Spleen (tissue), 11 donors: ENCODE measurements around the gene FGFR2. TPM values are rescaled to one million over a fixed set of nuclear protein-coding genes. Genes with fewer than 3 reads are reported as not detected.

Experiments used
- DNase-seq: peaks from one replicate; pipeline ENCODE4 v3.0.0-alpha.2; 2020
- H3K27ac ChIP-seq, 8 donors: fragments of 200-600 bp; sonication (generic) in 7 of 8; 1 replicate in 4 of 8; 2 replicates in 4 of 8; pipeline versions ENCODE4 v1.5.0 to v1.8.0; 2016 to 2021; ENCODE audit warnings: inconsistent platforms in 4 of 8, mild to moderate bottlenecking in 4 of 8, moderate library complexity in 1 of 8
- H3K27me3 ChIP-seq, 7 donors: fragments of 200-600 bp; sonication (generic) in 6 of 7; replicated peaks in 1 of 7; 1 replicate in 4 of 7; 2 replicates in 3 of 7; pipeline versions ENCODE4 v1.5.0 to v1.8.0; 2016 to 2021; ENCODE audit warnings: inconsistent platforms in 3 of 7, mild to moderate bottlenecking in 1 of 7
- H3K36me3 ChIP-seq, 6 donors: fragments of 200-600 bp; sonication (generic) in 5 of 6; 1 replicate in 4 of 6; 2 replicates in 2 of 6; pipeline versions ENCODE4 v1.5.0 to v1.8.0; 2016 to 2021; ENCODE audit warnings: inconsistent platforms in 2 of 6
- H3K4me1 ChIP-seq, 6 donors: fragments of 200-600 bp; sonication (generic) in 5 of 6; 1 replicate in 3 of 6; 2 replicates in 3 of 6; pipeline versions ENCODE4 v1.5.0 to v1.8.0; 2016 to 2021; ENCODE audit warnings: inconsistent platforms in 3 of 6
- H3K4me3 ChIP-seq, 8 donors: fragments of 200-600 bp; sonication (generic) in 7 of 8; 1 replicate in 4 of 8; 2 replicates in 4 of 8; pipeline versions ENCODE4 v1.5.0 to v1.8.0; 2016 to 2021; ENCODE audit warnings: inconsistent platforms in 4 of 8, mild to moderate bottlenecking in 4 of 8, moderate library complexity in 2 of 8
- H3K9me3 ChIP-seq, 8 donors: fragments of 200-600 bp; sonication (generic) in 7 of 8; 1 replicate in 4 of 8; 2 replicates in 4 of 8; pipeline versions ENCODE4 v1.5.0 to v1.8.0; 2016 to 2021; ENCODE audit warnings: inconsistent platforms in 4 of 8
- CTCF ChIP-seq, 11 experiments: fragments of 200-600 bp in 7 of 11; fragments of 450-650 bp in 4 of 11; sonication (generic) in 4 of 11; IDR thresholded peaks in 8 of 11; conservative IDR thresholded peaks in 3 of 11; 1 replicate in 7 of 11; 2 replicates in 4 of 11; pipeline versions ENCODE4 v1.4.0 to v1.8.0; 2016 to 2021; ENCODE audit warnings: antibody characterized with exemption in 11 of 11, inconsistent platforms in 4 of 11, mild to moderate bottlenecking in 1 of 11
- POLR2A ChIP-seq, 3 donors: fragments of 450-650 bp; IDR thresholded peaks; one replicate each; pipeline ENCODE4 v1.5.1; 2017; ENCODE audit warnings: antibody characterized with exemption in 3 of 3, mild to moderate bottlenecking in 1 of 3
- POLR2AphosphoS5 ChIP-seq, 3 donors: sonication (generic); formaldehyde crosslinking; IDR thresholded peaks; one replicate each; pipeline ENCODE4 v1.5.1; 2017; ENCODE audit warnings: antibody characterized with exemption in 3 of 3
- WGBS, 5 donors: extraction: QIAGEN DNeasy Blood & Tissue Kit in 3 of 5; methylation state at CpG; one replicate each; pipeline versions ENCODE4 v1.1.5 to v1.1.7; 2013 to 2018; 5-methylcytosine and 5-hydroxymethylcytosine counted together
- intact Hi-C: fragments of 100-400 bp; cut with DNase I; formaldehyde crosslinking; loops from one replicate; pipeline ENCODE4 v1.15.0; 2023; ENCODE audit warnings: low total_unique reads
- polyA plus RNA-seq, 3 donors: library from polyadenylated mRNA; stranded (reverse); fragments of 200-250 nt; gene quantifications; one replicate each; pipeline ENCODE4 v1.2.1, GENCODE V29; 2013
- total RNA-seq, 7 donors: library from RNA; depleted of rRNA in 3 of 7; stranded (reverse); fragments of >200 nt in 3 of 7; fragmentation: NEBNext Ultra II Directional in 4 of 7; extraction: Animal tissue kit (Norgen Biotek cat#: 25700) in 4 of 7; gene quantifications; one replicate each; pipeline versions ENCODE4 v1.1.0 to v1.2.1, GENCODE V29; 2016 to 2021
- donor health status: healthy with polysubstance abuse.
- donor health status: DM: no; HTN: no; CAD: no; lungs with moderate emphysema.
- donor health status: DM: no; HTN: no; CAD: no.
- donor health status: Bipolar disorder and iron deficiency.
- donor health status: healthy.
- donor health status: DM: no; HTN: no; CAD: no.
- donor health status: DM: yes; HTN: yes; CAD: no.

The FGFR2 gene
- total and polyA plus RNA-seq, 10 donors: 0.24 to 1.8 (median 0.91) TPM

DNA sequence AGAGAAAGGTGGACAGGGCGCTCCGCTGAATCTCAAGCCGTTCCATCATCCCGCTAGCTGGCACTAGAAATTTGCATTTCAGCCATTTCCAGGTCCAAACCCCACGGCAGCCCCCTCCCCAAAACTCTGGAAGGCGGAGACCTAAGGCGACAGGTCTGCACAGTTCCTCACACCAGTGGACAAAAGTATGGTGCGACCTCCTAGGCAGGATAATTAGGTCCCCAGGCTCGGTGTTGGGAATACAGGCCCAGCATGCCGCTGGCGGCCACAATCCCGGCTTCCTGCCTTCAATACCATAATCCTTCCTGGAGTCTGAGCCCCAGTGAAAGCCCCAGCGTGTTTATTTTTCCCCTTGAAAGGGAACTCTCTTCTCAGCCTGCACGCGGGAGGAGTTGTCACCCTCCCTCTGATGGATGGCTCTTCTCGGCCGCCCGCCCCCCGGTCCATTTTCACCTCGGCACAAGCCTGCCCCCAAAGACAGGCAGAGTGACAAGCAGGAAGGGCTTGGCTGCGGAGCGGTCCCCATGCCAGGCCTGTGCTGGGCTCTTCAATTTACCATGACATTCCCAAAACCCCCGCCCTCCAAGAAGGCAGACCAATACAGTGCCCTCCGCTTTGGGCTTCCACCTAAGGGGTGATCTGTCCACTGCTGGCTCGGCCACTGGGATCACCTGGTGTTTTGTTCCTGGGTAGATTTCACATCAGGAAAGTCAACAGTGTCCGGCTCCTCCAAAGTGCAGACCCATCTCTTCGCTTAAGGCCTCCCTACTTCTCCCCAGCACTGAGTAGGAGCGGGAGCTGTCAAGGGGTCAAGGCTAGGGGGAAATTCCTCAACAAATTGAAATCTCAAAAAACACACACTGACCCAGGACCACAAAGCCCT is 2.2 kb downstream of the FGFR2 start:
- 28 to 51% (median 48%) methylated on average over 26 to 28 of the region's 28 CpGs for WGBS, 5 donors
- H3K27ac ChIP-seq: no peak overlapping the region
- H3K4me3 ChIP-seq: no peak overlapping the region
- H3K4me1 ChIP-seq: peaks cover 7 to 24% (median 15%) of the 10 kb centered on the region in 6 donors
- intact Hi-C loops: no loop called here
- TF ChIP-seq CTCF (IDR thresholded peaks at IDR 0.05 in 8 of 11, conservative IDR thresholded peaks at IDR 0.05 in 3 of 11) (no peak), POLR2AphosphoS5 (IDR thresholded peaks at IDR 0.05) (no peak), POLR2A (IDR thresholded peaks at IDR 0.05) (no peak)
- H3K36me3 ChIP-seq: no peaks in the 10 kb centered on the region
- peaks cover 0 to 80% (median 33%) of the 10 kb centered on the region in 7 donors for H3K27me3 ChIP-seq
- no peak for DNase-seq
- H3K9me3 ChIP-seq: no peaks in the 10 kb centered on the region

DNA sequence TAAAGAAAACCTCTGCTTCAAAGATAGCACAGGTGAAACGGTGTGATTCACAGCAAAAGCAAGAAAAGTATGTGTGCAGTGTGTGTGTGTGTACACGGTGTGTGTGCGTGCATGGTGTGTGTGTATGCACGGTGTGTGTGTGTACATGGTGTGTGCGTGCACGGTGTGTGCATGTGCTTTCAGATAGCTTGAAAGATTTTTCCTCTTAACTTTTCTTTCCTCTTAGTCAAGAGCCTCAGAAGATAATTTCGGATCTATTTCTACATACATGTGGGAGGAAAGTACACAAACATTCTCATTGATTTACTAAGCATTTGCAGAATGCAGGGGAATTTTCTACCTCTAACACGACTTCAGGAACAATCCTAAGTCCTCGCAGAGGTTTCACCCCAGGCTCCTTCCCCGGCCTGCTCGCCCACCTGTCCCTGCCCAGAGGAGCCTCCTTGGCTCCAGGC is 2.9 kb downstream of the FGFR2 start:
- H3K4me1 ChIP-seq: peaks cover 7 to 24% (median 15%) of the 10 kb centered on the region in 6 donors
- no peaks in the 10 kb centered on the region for H3K36me3 ChIP-seq
- DNase-seq: no peak
- intact Hi-C loops: no loop called here
- H3K9me3 ChIP-seq: no peaks in the 10 kb centered on the region
- no peak overlapping the region for H3K27ac ChIP-seq
- WGBS, 5 donors: 64 to 80% (median 79%) methylated on average over 11 of the region's 11 CpGs
- no peak for TF ChIP-seq POLR2A (IDR thresholded peaks at IDR 0.05)
- no peak for TF ChIP-seq CTCF (IDR thresholded peaks at IDR 0.05 in 8 of 11, conservative IDR thresholded peaks at IDR 0.05 in 3 of 11)
- no peak for TF ChIP-seq POLR2AphosphoS5 (IDR thresholded peaks at IDR 0.05)
- H3K4me3 ChIP-seq: no peak overlapping the region
- H3K27me3 ChIP-seq: peaks cover 0 to 73% (median 33%) of the 10 kb centered on the region in 7 donors

GRCh38 chr10:121594623-121595350 is 3.5 kb downstream of the FGFR2 start:
- Histone ChIP-seq H3K9me3 (no peaks in the 10 kb centered on the region), H3K36me3 (no peaks in the 10 kb centered on the region), H3K27me3 (peaks cover 0 to 67% (median 33%) of the 10 kb centered on the region in 7 donors), H3K27ac (no peak overlapping the region), H3K4me1 (peaks cover 7 to 24% (median 15%) of the 10 kb centered on the region in 6 donors), H3K4me3 (no peak overlapping the region)
- intact Hi-C loops: no loop called here
- WGBS, 5 donors: 78 to 89% (median 85%) methylated on average over 5 of the region's 5 CpGs
- DNase-seq: no peak
- TF ChIP-seq POLR2AphosphoS5 (IDR thresholded peaks at IDR 0.05) (no peak), POLR2A (IDR thresholded peaks at IDR 0.05) (no peak), CTCF (IDR thresholded peaks at IDR 0.05 in 8 of 11, conservative IDR thresholded peaks at IDR 0.05 in 3 of 11) (no peak)

DNA sequence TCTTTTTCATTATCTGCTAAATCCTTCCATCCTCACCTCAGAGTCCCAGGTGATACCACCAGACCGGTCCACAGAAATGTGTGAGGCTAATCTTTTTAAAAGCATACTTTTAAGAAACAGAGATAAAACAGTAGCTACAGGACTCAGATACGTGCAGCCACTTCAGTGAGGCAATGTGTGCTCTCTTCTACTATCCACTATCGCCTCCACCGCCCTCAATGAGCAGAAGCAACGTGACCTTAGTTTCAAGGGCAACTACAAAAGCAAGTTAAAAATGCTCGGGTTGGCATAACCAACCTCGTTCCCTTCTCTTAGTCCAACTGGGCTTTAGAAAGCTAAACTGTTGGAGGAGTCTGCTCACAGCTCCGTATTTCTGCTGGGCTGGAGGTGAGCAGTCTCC is 4.2 kb downstream of the FGFR2 start:
- no peak overlapping the region for H3K27ac ChIP-seq
- peaks cover 0 to 60% (median 33%) of the 10 kb centered on the region in 7 donors for H3K27me3 ChIP-seq
- no peaks in the 10 kb centered on the region for H3K36me3 ChIP-seq
- no peaks in the 10 kb centered on the region for H3K9me3 ChIP-seq
- peaks cover 7 to 24% (median 15%) of the 10 kb centered on the region in 6 donors for H3K4me1 ChIP-seq
- no peak for TF ChIP-seq CTCF (IDR thresholded peaks at IDR 0.05 in 8 of 11, conservative IDR thresholded peaks at IDR 0.05 in 3 of 11)
- TF ChIP-seq POLR2AphosphoS5 (IDR thresholded peaks at IDR 0.05): no peak
- no peak for TF ChIP-seq POLR2A (IDR thresholded peaks at IDR 0.05)
- 66 to 77% (median 72%) methylated on average over 8 of the region's 8 CpGs for WGBS, 5 donors
- H3K4me3 ChIP-seq: no peak overlapping the region
- no peak for DNase-seq
- intact Hi-C loops: no loop called here
